ENCODE results near the gene POLR2I. TPM values are rescaled to one million over a fixed set of nuclear protein-coding genes. Genes with fewer than 3 reads are reported as not detected.

The POLR2I gene
- total and polyA plus RNA-seq, 2 of the 13 experiments (the other 11 are each of a cell fraction or from before 2014, with no cell fraction given), result 40.5 to 104 TPM

DNA sequence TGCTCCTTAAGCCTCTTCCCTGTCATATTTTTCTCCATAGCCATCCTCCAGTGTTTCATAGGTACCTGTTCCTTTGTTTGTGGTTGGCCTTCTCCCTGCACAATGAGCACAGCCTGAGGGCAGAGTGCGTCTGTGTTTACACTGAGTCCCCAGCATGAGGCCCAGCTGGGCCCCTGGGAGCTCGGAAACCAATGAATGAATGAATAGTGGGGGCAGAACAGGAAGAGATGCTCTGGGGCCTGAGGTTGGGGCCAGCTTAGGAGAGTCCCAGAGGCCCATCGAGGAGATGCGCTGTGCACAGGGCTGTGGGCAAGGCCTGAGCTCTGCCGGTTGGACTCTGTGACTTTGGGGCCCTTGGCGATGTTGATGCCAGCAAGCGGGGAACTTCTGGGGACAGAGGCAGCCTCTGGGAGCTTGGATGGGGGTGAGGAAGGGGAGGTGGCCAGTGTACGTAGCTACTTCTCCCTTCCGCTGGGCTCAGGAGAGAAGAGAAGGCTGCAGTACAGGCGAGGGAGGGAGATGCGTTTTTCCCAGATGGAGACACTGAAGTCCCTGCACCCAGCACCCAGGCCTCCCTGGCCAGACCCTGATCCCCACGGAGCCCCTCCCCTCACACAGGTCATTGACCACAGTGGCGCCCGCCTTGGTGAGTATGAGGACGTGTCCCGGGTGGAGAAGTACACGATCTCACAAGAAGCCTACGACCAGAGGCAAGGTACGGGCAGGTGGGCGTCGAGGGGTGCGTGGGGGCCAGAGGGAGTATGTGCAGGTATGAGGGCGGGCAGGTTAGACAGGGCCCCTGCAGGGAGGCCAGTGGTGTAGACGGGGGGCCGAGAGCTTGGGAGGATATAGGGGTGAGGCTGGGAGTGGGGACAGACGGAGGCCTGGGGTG lies 5.7 kb upstream of the POLR2I start (continued):
- TF ChIP-seq, protein P1, sequence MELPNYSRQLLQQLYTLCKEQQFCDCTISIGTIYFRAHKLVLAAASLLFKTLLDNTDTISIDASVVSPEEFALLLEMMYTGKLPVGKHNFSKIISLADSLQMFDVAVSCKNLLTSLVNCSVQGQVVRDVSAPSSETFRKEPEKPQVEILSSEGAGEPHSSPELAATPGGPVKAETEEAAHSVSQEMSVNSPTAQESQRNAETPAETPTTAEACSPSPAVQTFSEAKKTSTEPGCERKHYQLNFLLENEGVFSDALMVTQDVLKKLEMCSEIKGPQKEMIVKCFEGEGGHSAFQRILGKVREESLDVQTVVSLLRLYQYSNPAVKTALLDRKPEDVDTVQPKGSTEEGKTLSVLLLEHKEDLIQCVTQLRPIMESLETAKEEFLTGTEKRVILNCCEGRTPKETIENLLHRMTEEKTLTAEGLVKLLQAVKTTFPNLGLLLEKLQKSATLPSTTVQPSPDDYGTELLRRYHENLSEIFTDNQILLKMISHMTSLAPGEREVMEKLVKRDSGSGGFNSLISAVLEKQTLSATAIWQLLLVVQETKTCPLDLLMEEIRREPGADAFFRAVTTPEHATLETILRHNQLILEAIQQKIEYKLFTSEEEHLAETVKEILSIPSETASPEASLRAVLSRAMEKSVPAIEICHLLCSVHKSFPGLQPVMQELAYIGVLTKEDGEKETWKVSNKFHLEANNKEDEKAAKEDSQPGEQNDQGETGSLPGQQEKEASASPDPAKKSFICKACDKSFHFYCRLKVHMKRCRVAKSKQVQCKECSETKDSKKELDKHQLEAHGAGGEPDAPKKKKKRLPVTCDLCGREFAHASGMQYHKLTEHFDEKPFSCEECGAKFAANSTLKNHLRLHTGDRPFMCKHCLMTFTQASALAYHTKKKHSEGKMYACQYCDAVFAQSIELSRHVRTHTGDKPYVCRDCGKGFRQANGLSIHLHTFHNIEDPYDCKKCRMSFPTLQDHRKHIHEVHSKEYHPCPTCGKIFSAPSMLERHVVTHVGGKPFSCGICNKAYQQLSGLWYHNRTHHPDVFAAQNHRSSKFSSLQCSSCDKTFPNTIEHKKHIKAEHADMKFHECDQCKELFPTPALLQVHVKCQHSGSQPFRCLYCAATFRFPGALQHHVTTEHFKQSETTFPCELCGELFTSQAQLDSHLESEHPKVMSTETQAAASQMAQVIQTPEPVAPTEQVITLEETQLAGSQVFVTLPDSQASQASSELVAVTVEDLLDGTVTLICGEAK (IDR thresholded peaks at IDR 0.05), result no peak
- TF ChIP-seq, protein P1 (CRISPR knock-in tag; IDR thresholded peaks at IDR 0.05), result no peak
- TF ChIP-seq, protein P2, sequence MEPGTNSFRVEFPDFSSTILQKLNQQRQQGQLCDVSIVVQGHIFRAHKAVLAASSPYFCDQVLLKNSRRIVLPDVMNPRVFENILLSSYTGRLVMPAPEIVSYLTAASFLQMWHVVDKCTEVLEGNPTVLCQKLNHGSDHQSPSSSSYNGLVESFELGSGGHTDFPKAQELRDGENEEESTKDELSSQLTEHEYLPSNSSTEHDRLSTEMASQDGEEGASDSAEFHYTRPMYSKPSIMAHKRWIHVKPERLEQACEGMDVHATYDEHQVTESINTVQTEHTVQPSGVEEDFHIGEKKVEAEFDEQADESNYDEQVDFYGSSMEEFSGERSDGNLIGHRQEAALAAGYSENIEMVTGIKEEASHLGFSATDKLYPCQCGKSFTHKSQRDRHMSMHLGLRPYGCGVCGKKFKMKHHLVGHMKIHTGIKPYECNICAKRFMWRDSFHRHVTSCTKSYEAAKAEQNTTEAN (CRISPR knock-in tag; conservative IDR thresholded peaks at IDR 0.05), result no peak
- peak; percentile 64 for TF ChIP-seq ZNF589 (CRISPR knock-in tag; conservative IDR thresholded peaks at IDR 0.05)
- TF ChIP-seq ARID2 (CRISPR knock-in tag; IDR thresholded peaks at IDR 0.05; ENCODE audit: borderline replicate concordance), result no peak
- TF ChIP-seq, protein P3, sequence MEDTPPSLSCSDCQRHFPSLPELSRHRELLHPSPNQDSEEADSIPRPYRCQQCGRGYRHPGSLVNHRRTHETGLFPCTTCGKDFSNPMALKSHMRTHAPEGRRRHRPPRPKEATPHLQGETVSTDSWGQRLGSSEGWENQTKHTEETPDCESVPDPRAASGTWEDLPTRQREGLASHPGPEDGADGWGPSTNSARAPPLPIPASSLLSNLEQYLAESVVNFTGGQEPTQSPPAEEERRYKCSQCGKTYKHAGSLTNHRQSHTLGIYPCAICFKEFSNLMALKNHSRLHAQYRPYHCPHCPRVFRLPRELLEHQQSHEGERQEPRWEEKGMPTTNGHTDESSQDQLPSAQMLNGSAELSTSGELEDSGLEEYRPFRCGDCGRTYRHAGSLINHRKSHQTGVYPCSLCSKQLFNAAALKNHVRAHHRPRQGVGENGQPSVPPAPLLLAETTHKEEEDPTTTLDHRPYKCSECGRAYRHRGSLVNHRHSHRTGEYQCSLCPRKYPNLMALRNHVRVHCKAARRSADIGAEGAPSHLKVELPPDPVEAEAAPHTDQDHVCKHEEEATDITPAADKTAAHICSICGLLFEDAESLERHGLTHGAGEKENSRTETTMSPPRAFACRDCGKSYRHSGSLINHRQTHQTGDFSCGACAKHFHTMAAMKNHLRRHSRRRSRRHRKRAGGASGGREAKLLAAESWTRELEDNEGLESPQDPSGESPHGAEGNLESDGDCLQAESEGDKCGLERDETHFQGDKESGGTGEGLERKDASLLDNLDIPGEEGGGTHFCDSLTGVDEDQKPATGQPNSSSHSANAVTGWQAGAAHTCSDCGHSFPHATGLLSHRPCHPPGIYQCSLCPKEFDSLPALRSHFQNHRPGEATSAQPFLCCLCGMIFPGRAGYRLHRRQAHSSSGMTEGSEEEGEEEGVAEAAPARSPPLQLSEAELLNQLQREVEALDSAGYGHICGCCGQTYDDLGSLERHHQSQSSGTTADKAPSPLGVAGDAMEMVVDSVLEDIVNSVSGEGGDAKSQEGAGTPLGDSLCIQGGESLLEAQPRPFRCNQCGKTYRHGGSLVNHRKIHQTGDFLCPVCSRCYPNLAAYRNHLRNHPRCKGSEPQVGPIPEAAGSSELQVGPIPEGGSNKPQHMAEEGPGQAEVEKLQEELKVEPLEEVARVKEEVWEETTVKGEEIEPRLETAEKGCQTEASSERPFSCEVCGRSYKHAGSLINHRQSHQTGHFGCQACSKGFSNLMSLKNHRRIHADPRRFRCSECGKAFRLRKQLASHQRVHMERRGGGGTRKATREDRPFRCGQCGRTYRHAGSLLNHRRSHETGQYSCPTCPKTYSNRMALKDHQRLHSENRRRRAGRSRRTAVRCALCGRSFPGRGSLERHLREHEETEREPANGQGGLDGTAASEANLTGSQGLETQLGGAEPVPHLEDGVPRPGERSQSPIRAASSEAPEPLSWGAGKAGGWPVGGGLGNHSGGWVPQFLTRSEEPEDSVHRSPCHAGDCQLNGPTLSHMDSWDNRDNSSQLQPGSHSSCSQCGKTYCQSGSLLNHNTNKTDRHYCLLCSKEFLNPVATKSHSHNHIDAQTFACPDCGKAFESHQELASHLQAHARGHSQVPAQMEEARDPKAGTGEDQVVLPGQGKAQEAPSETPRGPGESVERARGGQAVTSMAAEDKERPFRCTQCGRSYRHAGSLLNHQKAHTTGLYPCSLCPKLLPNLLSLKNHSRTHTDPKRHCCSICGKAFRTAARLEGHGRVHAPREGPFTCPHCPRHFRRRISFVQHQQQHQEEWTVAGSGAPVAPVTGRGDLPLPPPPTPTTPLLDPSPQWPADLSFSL (CRISPR knock-in tag; IDR thresholded peaks at IDR 0.05), result no peak
- no peak for TF ChIP-seq HES4 (CRISPR knock-in tag; IDR thresholded peaks at IDR 0.05; ENCODE audit: borderline replicate concordance)
- TF ChIP-seq ZNF235 (CRISPR knock-in tag; IDR thresholded peaks at IDR 0.05; ENCODE audit: borderline replicate concordance), result no peak
- TF ChIP-seq, protein P4, sequence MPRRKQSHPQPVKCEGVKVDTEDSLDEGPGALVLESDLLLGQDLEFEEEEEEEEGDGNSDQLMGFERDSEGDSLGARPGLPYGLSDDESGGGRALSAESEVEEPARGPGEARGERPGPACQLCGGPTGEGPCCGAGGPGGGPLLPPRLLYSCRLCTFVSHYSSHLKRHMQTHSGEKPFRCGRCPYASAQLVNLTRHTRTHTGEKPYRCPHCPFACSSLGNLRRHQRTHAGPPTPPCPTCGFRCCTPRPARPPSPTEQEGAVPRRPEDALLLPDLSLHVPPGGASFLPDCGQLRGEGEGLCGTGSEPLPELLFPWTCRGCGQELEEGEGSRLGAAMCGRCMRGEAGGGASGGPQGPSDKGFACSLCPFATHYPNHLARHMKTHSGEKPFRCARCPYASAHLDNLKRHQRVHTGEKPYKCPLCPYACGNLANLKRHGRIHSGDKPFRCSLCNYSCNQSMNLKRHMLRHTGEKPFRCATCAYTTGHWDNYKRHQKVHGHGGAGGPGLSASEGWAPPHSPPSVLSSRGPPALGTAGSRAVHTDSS (CRISPR knock-in tag; conservative IDR thresholded peaks at IDR 0.05), result no peak
